Activated CD8-positive, alpha-beta T cell treated with anti-CD3 and anti-CD28 coated beads for 36 hours (primary cell): ENCODE measurements around the gene ITGA8. TPM values are rescaled to one million over a fixed set of nuclear protein-coding genes. Genes with fewer than 3 reads are reported as not detected.

Experiments used
- ATAC-seq: fragments of 200-7000 bp; cut with Tn5 transposase; one replicate; pipeline ENCODE4 v1.10.0; 2021; ENCODE audit warnings: mild to moderate bottlenecking, moderate library complexity
- CTCF ChIA-PET: fragments of 350-600 bp; sonication (Branson Sonifier 250); formaldehyde crosslinking; loops from one replicate; lab custom pipeline; 2021; ENCODE audit warnings: antibody characterized with exemption; lab: Charles Lee
- POLR2A ChIA-PET: fragments of 350-600 bp; sonication (Branson Sonifier 250); formaldehyde crosslinking; loops from one replicate; lab custom pipeline; 2021; ENCODE audit warnings: antibody characterized with exemption; lab: Charles Lee
- DNase-seq: peaks from one replicate; pipeline ENCODE4 v3.0.0-alpha.2; 2020
- H3K27ac Mint-ChIP-seq: one replicate; pipeline ENCODE4 v1.8.0; 2021; ENCODE audit warnings: mild to moderate bottlenecking, mixed read lengths
- H3K27me3 Mint-ChIP-seq: one replicate; pipeline ENCODE4 v1.8.0; 2021; ENCODE audit warnings: mixed read lengths
- H3K36me3 Mint-ChIP-seq: one replicate; pipeline ENCODE4 v1.8.0; 2021; ENCODE audit warnings: low read depth, mixed read lengths
- H3K4me1 Mint-ChIP-seq: one replicate; pipeline ENCODE4 v1.8.0; 2021; ENCODE audit warnings: low read depth, mixed read lengths
- H3K4me3 Mint-ChIP-seq: one replicate; pipeline ENCODE4 v1.8.0; 2021; ENCODE audit warnings: mild to moderate bottlenecking, moderate library complexity, mixed read lengths
- H3K9me3 Mint-ChIP-seq: one replicate; pipeline ENCODE4 v1.8.0; 2021; ENCODE audit warnings: mixed read lengths
- CTCF ChIP-seq: fragments of 200-600 bp; IDR thresholded peaks from one replicate; pipeline ENCODE4 v1.8.0; 2022; ENCODE audit warnings: antibody characterized with exemption, mild to moderate bottlenecking
- intact Hi-C: fragments of 100-400 bp; cut with micrococcal nuclease; formaldehyde crosslinking; loops from one replicate; pipeline ENCODE4 v1.10.0; 2022
- total RNA-seq, 2 experiments: library from RNA; stranded (reverse); gene quantifications; one replicate each; pipeline ENCODE4 v1.2.3, GENCODE V29; 2021

Gene ITGA8
- total RNA-seq, 2 experiments from 2014 or later, result not detected

DNA sequence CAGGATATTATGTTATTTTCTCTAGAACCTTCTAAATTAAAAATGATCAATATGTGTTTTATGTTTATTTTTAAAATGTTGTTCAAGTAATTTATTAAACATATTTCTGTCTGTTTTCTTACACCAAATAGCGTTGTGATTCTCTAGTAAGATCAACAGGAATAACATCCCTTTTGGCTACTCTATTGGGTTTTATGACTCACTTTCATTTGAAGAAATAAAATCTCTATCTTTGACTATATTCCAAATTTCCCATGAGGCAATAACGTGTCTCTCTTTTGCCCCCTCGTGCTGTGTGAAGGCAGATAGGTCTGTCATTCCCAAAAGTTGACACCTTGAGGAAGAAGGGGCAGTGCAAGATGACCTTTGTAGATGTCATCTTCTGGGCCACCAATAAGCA, 40.9 kb downstream of the ITGA8 start:
- ChIA-PET CTCF (no interaction called here), POLR2A (no interaction called here)
- intact Hi-C loops, result no loop called here
- no peak overlapping the region for H3K4me3 Mint-ChIP-seq
- TF ChIP-seq CTCF, result no peak
- DNase-seq (no peak), ATAC-seq (no peak)
- no peaks in the 10 kb centered on the region for H3K36me3 Mint-ChIP-seq
- no peaks in the 10 kb centered on the region for H3K9me3 Mint-ChIP-seq
- peaks cover 12% of the 10 kb centered on the region for H3K27me3 Mint-ChIP-seq
- H3K27ac Mint-ChIP-seq, result no peak overlapping the region
- no peaks in the 10 kb centered on the region for H3K4me1 Mint-ChIP-seq

- no peak for DNase-seq
- TF ChIP-seq CTCF, result no peak
- peaks cover 12% of the 10 kb centered on the region for H3K27me3 Mint-ChIP-seq
- H3K4me1 Mint-ChIP-seq, result no peaks in the 10 kb centered on the region
- no peak for ATAC-seq
- no peaks in the 10 kb centered on the region for H3K36me3 Mint-ChIP-seq
- H3K9me3 Mint-ChIP-seq, result no peaks in the 10 kb centered on the region
- ChIA-PET CTCF (no interaction called here), POLR2A (no interaction called here)
- no peak overlapping the region for H3K4me3 Mint-ChIP-seq
- no peak overlapping the region for H3K27ac Mint-ChIP-seq
- intact Hi-C loops, result no loop called here
These were observed 47.3 kb downstream of the ITGA8 start for GRCh38 chr10:15672469-15672868.

DNA sequence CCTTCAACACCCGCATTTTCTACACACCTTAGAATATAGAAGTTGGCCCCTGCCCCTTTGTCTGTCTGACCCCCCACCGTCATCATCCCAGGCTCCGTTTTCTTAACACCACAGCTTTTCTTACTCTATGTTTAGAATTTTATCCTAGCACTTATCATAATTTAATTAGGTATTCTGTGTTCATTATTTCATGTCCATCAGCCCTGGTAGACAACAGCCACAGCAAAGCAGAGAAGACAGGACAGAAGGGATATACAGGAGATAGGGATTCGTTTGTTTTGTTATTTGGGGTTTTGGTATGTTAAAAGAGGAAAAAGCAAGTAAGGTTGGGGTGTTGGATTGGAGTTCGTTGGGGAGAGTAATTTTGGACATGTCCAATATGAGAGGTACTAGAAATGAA, 48.8 kb downstream of the ITGA8 start:
- no peaks in the 10 kb centered on the region for H3K9me3 Mint-ChIP-seq
- no peak for TF ChIP-seq CTCF
- DNase-seq (no peak), ATAC-seq (no peak)
- H3K27me3 Mint-ChIP-seq, result peaks cover 9% of the 10 kb centered on the region
- no peak overlapping the region for H3K4me3 Mint-ChIP-seq
- H3K4me1 Mint-ChIP-seq, result no peaks in the 10 kb centered on the region
- no peaks in the 10 kb centered on the region for H3K36me3 Mint-ChIP-seq
- ChIA-PET POLR2A (no interaction called here), CTCF (interaction anchor here (1.5 kb wide), 1 partner anchor 10 kb away, joined by 5 read pairs; no protein-coding TSS in a partner anchor)
- no peak overlapping the region for H3K27ac Mint-ChIP-seq
- intact Hi-C loops, result no loop called here

DNA sequence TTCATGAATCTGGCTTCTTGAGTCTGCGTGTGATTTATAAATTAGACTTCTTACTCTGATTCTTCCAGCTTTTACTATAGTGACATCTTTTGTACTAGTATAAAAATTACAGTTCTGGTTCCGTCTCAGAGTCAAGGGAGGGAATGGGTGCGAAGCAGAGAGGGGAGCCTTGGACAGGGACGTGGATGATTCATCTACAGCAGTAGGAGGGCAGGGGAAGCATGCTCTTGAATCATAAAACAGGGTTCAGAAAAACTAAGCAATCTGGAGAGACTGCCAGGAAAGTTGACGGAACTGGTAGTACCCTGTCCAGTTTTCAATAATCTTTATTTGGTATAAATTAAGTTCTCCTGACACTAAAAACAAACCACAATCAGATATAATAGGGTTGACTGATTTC, 58.1 kb downstream of the ITGA8 start:
- DNase-seq (no peak), ATAC-seq (no peak)
- ChIA-PET CTCF (no interaction called here), POLR2A (no interaction called here)
- intact Hi-C loops, result no loop called here
- Mint-ChIP-seq H3K27ac (no peak overlapping the region), H3K4me3 (no peak overlapping the region), H3K36me3 (no peaks in the 10 kb centered on the region), H3K9me3 (no peaks in the 10 kb centered on the region), H3K27me3 (peaks cover 2% of the 10 kb centered on the region), H3K4me1 (no peaks in the 10 kb centered on the region)
- no peak for TF ChIP-seq CTCF

DNA sequence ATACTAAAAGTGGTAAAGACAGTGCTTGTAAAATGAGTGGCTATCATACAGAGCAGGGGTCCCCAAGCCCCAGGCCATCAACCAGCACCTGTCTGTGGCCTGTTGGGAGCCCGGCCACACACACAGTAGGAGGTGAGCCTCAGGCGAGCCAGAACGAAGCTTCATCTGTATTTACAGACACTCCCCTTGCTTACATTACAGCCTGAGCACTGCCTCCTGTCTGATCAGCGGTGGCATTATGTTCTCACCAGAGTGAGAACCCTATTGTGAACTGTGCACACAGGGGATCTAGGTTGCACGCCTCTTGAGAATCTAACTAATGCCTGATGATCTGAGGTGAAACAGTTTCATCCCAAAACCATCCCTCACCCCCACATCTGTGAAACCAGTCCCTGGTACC, 58.7 kb downstream of the ITGA8 start:
- no peak for ATAC-seq
- Mint-ChIP-seq H3K36me3 (no peaks in the 10 kb centered on the region), H3K9me3 (no peaks in the 10 kb centered on the region), H3K4me3 (no peak overlapping the region), H3K27ac (no peak overlapping the region), H3K4me1 (no peaks in the 10 kb centered on the region), H3K27me3 (peaks cover 2% of the 10 kb centered on the region)
- no peak for TF ChIP-seq CTCF
- CTCF ChIA-PET, result no interaction called here
- DNase-seq, result no peak
- intact Hi-C loops, result no loop called here
- POLR2A ChIA-PET, result no interaction called here
